Body of pancreas (tissue), 4 donors: ENCODE measurements around the gene TNFRSF1A. TPM values are rescaled to one million over a fixed set of nuclear protein-coding genes. Genes with fewer than 3 reads are reported as not detected.
A peak's percentile ranks its signal among the peaks of the same experiment; 100 is the strongest.
"Not testable (repeated sequence)": the region's sequence is repeated elsewhere in the genome, so short reads cannot be mapped to it uniquely, and the experiment has no call there.

ENCODE experiments used
- ATAC-seq: fragments of 150-250 bp; one replicate; pipeline ENCODE4 v1.9.1; 2016
- DNase-seq, 4 donors: peaks; one replicate each; pipeline ENCODE4 v3.0.0-alpha.2; 2019
- H3K27ac ChIP-seq, 4 donors: fragments of 200-600 bp; sonication (generic); 1 replicate in 3 of 4; 2 replicates in 1 of 4; pipeline versions ENCODE4 v1.5.1 to v1.6.1; 2016 to 2019; ENCODE audit warnings: mild to moderate bottlenecking in 1 of 4, mixed read lengths in 1 of 4, moderate library complexity in 1 of 4
- H3K27me3 ChIP-seq, 2 donors: fragments of 200-600 bp; sonication (generic); one replicate each; pipeline ENCODE4 v1.6.0; 2016; ENCODE audit warnings: mild to moderate bottlenecking in 1 of 2
- H3K36me3 ChIP-seq, 2 donors: fragments of 200-600 bp; sonication (generic); replicated peaks in 1 of 2; 2 replicates each; pipeline ENCODE4 v1.5.1; 2016; ENCODE audit warnings: low read depth in 2 of 2; ENCODE audit not compliant: insufficient read depth in 1 of 2
- H3K4me1 ChIP-seq: fragments of 200-600 bp; sonication (generic); one replicate; pipeline ENCODE4 v1.6.0; 2016
- H3K4me3 ChIP-seq, 2 donors: fragments of 200-600 bp; sonication (generic); 1 replicate in 1 of 2; 2 replicates in 1 of 2; pipeline ENCODE4 v1.5.1; 2016 to 2019
- H3K9me3 ChIP-seq, 3 donors: fragments of 200-600 bp; sonication (generic); 1 replicate in 2 of 3; 2 replicates in 1 of 3; pipeline ENCODE4 v1.5.1; 2016
- POLR2A ChIP-seq, 3 donors: fragments of 450-650 bp; IDR thresholded peaks; one replicate each; pipeline ENCODE4 v1.6.1; 2016; ENCODE audit warnings: antibody characterized with exemption in 3 of 3, mild to moderate bottlenecking in 2 of 3
- WGBS, 2 donors: methylation state at CpG; one replicate each; pipeline ENCODE4 v1.1.5; 2017; 5-methylcytosine and 5-hydroxymethylcytosine counted together
- intact Hi-C: fragments of 100-400 bp; cut with DNase I; formaldehyde crosslinking; loops from one replicate; pipeline ENCODE4 v1.15.1; 2023
- total RNA-seq, 2 donors: library from RNA; depleted of rRNA; stranded (reverse); fragments of >200 nt; gene quantifications; one replicate each; pipeline ENCODE4 v1.1.0, GENCODE V29; 2016
- TF ChIP-seq, protein P1 (sequence below), 7 experiments: fragments of 450-650 bp in 4 of 7; fragments of 200-600 bp in 3 of 7; sonication (generic) in 3 of 7; IDR thresholded peaks; one replicate each; pipeline ENCODE4 v1.5.1; 2016 to 2019; ENCODE audit warnings: antibody characterized with exemption in 7 of 7

The TNFRSF1A gene
- total RNA-seq, 2 donors from 2014 or later: 54.5 to 92.0 TPM

DNA sequence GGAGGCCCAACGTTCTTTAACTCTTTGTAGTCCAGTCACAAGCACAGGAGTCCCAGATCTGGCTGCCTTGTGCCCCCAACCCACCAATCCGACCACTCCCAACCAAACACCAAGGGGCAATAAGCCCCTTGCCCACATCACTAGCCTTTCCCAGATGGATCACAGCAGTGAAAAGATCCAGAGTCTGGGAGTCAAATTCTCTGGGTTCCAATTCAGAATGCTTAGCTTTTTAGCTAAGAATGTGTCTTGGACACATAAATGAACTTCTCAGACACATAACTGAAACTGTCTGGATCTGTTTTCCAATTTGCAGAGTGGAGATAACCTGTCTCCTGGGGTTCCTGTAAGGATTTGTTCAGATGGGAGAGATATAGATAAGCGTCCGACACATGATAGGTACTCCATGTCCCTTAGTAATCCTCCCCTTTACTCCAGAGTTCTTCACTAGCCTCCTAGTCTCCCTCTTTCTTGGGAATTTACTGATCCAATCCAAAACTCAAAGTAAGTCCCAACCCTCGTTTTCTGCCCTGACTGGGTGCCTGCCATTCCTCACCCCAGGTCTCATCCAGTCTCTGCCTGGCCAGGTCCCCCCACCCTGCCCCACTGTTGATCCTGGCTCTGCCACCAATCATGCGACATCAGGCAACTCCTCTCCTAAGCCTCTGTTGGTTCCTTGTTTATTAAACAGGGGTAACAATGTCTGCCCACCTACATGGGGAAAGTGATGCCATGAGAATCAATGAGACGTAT, 439 bp upstream of the TNFRSF1A start:
- no peaks in the 10 kb centered on the region for H3K27me3 ChIP-seq
- TF ChIP-seq, protein P1, sequence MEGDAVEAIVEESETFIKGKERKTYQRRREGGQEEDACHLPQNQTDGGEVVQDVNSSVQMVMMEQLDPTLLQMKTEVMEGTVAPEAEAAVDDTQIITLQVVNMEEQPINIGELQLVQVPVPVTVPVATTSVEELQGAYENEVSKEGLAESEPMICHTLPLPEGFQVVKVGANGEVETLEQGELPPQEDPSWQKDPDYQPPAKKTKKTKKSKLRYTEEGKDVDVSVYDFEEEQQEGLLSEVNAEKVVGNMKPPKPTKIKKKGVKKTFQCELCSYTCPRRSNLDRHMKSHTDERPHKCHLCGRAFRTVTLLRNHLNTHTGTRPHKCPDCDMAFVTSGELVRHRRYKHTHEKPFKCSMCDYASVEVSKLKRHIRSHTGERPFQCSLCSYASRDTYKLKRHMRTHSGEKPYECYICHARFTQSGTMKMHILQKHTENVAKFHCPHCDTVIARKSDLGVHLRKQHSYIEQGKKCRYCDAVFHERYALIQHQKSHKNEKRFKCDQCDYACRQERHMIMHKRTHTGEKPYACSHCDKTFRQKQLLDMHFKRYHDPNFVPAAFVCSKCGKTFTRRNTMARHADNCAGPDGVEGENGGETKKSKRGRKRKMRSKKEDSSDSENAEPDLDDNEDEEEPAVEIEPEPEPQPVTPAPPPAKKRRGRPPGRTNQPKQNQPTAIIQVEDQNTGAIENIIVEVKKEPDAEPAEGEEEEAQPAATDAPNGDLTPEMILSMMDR (IDR thresholded peaks at IDR 0.05): no peak
- no peak for TF ChIP-seq POLR2A (IDR thresholded peaks at IDR 0.05)
- intact Hi-C loops: no loop called here
- H3K4me1 ChIP-seq: peaks cover 62% of the 10 kb centered on the region
- no peaks in the 10 kb centered on the region for H3K36me3 ChIP-seq
- WGBS, 2 donors: 28 to 29% methylated on average over 7 of the region's 7 CpGs
- no peak for DNase-seq
- no peak for ATAC-seq
- no peaks in the 10 kb centered on the region for H3K9me3 ChIP-seq
- no peak overlapping the region for H3K4me3 ChIP-seq
- peak overlapping the region; percentile 88 to 98 (median 94) for H3K27ac ChIP-seq

DNA sequence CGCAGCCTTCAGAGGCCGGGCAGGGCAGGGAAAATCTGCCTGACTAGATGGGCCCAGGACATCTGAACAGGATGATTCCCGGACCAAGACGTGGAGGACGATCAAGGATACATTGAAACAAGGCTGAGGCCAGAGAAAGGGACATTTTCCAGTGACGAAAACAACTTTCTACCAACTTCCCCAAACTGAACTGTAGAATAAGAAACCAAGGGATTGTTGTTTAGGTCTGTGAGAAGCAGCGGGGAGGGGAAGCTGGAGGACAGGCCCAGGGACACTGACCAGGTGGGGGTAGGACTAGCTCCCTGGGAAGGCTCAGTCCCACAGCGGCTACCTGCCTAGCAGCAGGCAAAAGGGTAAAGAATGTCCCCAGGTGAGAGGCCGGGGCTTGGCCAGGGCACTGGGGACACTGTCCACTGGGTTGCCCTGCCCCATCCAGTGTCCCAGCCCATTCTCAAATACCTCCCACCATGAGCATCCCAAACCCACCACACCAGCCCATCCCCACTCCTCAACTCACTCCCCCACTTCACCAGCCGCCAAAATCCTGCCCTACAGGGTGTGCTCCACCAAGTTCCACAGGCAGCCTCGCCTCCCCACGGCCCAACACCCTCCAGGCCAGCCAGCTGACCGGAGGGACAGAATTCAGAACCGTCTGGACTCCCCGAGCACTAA, 995 bp downstream of the TNFRSF1A start:
- H3K36me3 ChIP-seq: no peaks in the 10 kb centered on the region
- intact Hi-C loops: no loop called here
- H3K9me3 ChIP-seq: no peaks in the 10 kb centered on the region
- peak in 1 of 3 donors; percentile 28 for TF ChIP-seq POLR2A (IDR thresholded peaks at IDR 0.05)
- TF ChIP-seq, protein P1 (IDR thresholded peaks at IDR 0.05): no peak
- H3K4me1 ChIP-seq: peaks cover 62% of the 10 kb centered on the region
- peak overlapping the region; percentile 88 to 98 (median 94) for H3K27ac ChIP-seq
- H3K4me3 ChIP-seq: peak overlapping the region; percentile 68 to 90
- 0 to 1% methylated on average over 14 to 15 of the region's 15 CpGs for whole genome bisulfite sequencing, 2 donors
- no peak for DNase-seq
- no peak for ATAC-seq
- H3K27me3 ChIP-seq: no peaks in the 10 kb centered on the region

DNA sequence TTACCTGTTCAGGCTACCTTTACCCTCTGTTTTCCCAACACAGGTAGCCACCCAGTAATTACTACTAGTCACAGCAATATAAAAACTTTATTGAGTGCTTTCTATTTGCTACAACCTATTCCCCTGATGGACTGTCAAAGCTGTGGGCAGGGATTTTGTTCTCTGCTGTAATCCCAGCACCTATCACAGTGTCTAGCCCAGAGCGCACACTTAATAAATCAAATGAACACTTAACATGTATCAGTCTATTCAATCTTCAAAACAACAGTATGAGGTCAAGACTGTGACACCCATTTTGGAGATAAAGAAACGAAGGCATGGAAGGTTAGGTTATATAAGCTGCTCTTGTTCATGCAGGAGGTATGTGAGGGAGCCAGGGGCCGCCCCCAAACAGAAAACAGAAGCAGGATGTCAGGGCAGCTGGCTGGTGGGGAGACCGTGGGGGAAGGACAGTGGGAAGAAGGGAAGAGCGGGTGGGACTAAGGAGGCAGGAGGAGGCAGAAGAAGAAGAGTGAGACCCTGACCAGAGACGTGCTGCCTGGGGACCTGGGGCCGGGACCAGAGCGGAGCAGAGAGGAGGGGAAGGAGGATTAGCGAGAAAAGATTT, 1.7 kb downstream of the TNFRSF1A start:
- Histone ChIP-seq H3K9me3 (no peaks in the 10 kb centered on the region), H3K27me3 (no peaks in the 10 kb centered on the region), H3K4me3 (peak overlapping the region in 1 of 2 donors; percentile 68), H3K4me1 (peaks cover 65% of the 10 kb centered on the region), H3K27ac (peak overlapping the region; percentile 62 to 98 (median 94)), H3K36me3 (no peaks in the 10 kb centered on the region)
- TF ChIP-seq POLR2A (IDR thresholded peaks at IDR 0.05): peak in 2 of 3 donors; percentile 57 to 59
- TF ChIP-seq, protein P1 (IDR thresholded peaks at IDR 0.05): no peak
- ATAC-seq: no peak
- 5 to 10% methylated on average over 9 of the region's 9 CpGs for whole genome bisulfite sequencing, 2 donors
- intact Hi-C loops: no loop called here
- DNase-seq: peak in 1 of 4 donors; percentile 48

- ATAC-seq (no peak), DNase-seq (no peak)
- Histone ChIP-seq H3K9me3 (no peaks in the 10 kb centered on the region), H3K27ac (peak overlapping the region; percentile 62 to 98 (median 93)), H3K27me3 (no peaks in the 10 kb centered on the region), H3K4me3 (no peak overlapping the region), H3K36me3 (no peaks in the 10 kb centered on the region), H3K4me1 (peaks cover 77% of the 10 kb centered on the region)
- intact Hi-C loops: no loop called here
- 23 to 41% methylated on average over 3 of the region's 3 CpGs for WGBS, 2 donors
- no peak for TF ChIP-seq POLR2A (IDR thresholded peaks at IDR 0.05)
- TF ChIP-seq, protein P1 (IDR thresholded peaks at IDR 0.05): no peak
These were observed 2.9 kb downstream of the TNFRSF1A start for GRCh38 chr12:6338955-6339354.

GRCh38 chr12:6338536-6338935, 3.3 kb downstream of the TNFRSF1A start:
- intact Hi-C loops, ATAC-seq, H3K27me3 ChIP-seq, H3K9me3 ChIP-seq, H3K4me3 ChIP-seq, H3K36me3 ChIP-seq, DNase-seq: not testable (repeated sequence)
- peaks cover 81% of the 10 kb centered on the region for H3K4me1 ChIP-seq
- peak overlapping the region; percentile 62 to 98 (median 93) for H3K27ac ChIP-seq
- 75 to 78% methylated on average over 6 to 8 of the region's 8 CpGs for WGBS, 2 donors
